ENCODE results near the gene TSPAN9. TPM values are rescaled to one million over a fixed set of nuclear protein-coding genes. Genes with fewer than 3 reads are reported as not detected.

TSPAN9 gene
- total RNA-seq, 4 donors from 2014 or later = 23.4 to 43.3 (median 29.4) TPM

GRCh38 chr12:3320881-3321509, 243.8 kb downstream of the TSPAN9 start:
- TF ChIP-seq CTCF (IDR thresholded peaks at IDR 0.05) = no peak
- DNase-seq (ENCODE audit: low spot score) (no peak), ATAC-seq (ENCODE audit: low FRiP score) (no peak)

- no peak for TF ChIP-seq CTCF (IDR thresholded peaks at IDR 0.05)
- ATAC-seq (ENCODE audit: low FRiP score) (no peak), DNase-seq (ENCODE audit: low spot score) (no peak)
Observed at GRCh38 chr12:3321881-3322280, 244.7 kb downstream of the TSPAN9 start.

GRCh38 chr12:3323002-3323685, 246.0 kb downstream of the TSPAN9 start:
- DNase-seq (ENCODE audit: low spot score) (no peak), ATAC-seq (ENCODE audit: low FRiP score) (no peak)
- no peak for TF ChIP-seq CTCF (IDR thresholded peaks at IDR 0.05)

- no peak for TF ChIP-seq CTCF (IDR thresholded peaks at IDR 0.05)
- DNase-seq (ENCODE audit: low spot score) = no peak
- no peak for ATAC-seq (ENCODE audit: low FRiP score)
Observed at GRCh38 chr12:3325736-3326135, 248.6 kb downstream of the TSPAN9 start.

- ATAC-seq (ENCODE audit: low FRiP score) (no peak), DNase-seq (ENCODE audit: low spot score) (no peak)
- TF ChIP-seq CTCF (IDR thresholded peaks at IDR 0.05) = no peak
Observed at GRCh38 chr12:3326156-3326849, 249.1 kb downstream of the TSPAN9 start.

GRCh38 chr12:3326850-3327780, 249.9 kb downstream of the TSPAN9 start:
- no peak for TF ChIP-seq CTCF (IDR thresholded peaks at IDR 0.05)
- ATAC-seq (ENCODE audit: low FRiP score) (no peak), DNase-seq (ENCODE audit: low spot score) (no peak)

Data from omental fat pad (tissue), 4 donors.